Inferior parietal cortex (tissue), 1 donor: ENCODE data around the gene SLC25A33.
"Not testable (repeated sequence)": the region's sequence is repeated elsewhere in the genome, so short reads cannot be mapped to it uniquely, and the experiment has no call there.

Experiments
- DNase-seq: peaks from one replicate; pipeline ENCODE4 v3.0.0-alpha.2; 2016; ENCODE audit errors: extremely low spot score

SLC25A33 gene

DNA sequence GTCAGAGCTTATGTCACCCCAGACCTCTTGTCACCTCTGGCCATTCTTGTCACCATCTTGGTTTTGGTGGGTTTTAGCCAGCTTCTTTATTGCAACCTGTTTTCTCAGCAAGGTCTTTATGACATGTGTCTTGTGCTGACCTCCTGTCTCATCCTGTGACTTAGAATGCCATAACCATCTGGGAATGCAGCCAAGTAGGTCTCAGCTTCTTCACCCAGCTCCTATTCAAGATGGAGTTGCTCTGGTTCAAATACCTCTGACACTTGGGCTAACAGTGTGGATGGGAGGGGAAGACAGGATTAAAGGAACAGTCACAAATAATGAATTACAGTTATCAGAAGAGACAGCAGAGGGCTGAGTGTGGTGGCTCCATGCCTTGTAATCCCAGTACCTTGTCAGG lies 81.8 kb downstream of the SLC25A33 start:
- no peak for DNase-seq

DNA sequence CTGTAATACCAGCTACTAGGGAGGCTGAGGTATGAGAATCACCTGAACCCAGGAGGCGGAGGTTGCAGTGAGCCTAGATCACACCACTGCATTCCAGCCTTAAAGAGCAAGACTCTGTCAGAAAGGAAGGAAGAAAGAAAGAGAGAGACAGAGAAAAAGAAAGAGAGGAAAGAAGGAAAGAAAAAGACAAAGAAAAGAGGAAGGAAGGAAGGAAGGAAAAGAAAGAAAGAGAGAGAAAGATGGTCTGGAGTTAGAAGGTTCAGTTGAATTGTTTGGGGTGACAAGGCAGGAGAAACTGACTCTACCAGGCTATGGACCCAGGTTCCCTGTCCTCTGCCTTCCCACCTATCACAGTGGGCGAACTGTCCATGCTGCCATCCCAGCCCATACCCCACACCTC lies 84.8 kb downstream of the SLC25A33 start:
- no peak for DNase-seq

DNA sequence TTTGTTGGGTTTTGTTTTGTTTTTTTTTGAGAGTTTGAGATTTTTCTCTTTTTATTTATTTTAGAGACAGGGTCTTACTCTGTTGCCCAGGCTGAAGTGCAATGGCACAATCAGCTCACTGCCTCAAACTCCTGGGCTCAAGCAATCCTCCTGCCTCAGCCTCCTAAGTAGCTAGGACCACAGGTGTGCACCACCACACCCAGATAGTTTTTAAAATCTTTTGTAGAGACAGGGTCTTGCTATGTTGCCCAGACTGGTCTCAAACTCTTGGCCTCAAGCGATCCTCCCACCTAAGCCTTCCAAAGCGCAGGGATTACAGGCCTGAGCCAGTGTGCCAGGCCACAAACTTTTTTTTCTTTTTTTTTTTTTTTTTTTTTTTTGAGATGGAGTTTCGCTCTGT lies 85.8 kb downstream of the SLC25A33 start:
- not testable (repeated sequence) for DNase-seq

GRCh38 chr1:9626201-9626608 lies 86.9 kb downstream of the SLC25A33 start:
- no peak for DNase-seq

- no peak for DNase-seq
Observed at GRCh38 chr1:9628541-9629444, 89.5 kb downstream of the SLC25A33 start.

- DNase-seq, result no peak
Observed at GRCh38 chr1:9629445-9630201, 90.4 kb downstream of the SLC25A33 start.

GRCh38 chr1:9630331-9631111 lies 91.3 kb downstream of the SLC25A33 start:
- DNase-seq, result no peak

GRCh38 chr1:9631613-9632012 lies 92.3 kb downstream of the SLC25A33 start:
- DNase-seq, result no peak

DNA sequence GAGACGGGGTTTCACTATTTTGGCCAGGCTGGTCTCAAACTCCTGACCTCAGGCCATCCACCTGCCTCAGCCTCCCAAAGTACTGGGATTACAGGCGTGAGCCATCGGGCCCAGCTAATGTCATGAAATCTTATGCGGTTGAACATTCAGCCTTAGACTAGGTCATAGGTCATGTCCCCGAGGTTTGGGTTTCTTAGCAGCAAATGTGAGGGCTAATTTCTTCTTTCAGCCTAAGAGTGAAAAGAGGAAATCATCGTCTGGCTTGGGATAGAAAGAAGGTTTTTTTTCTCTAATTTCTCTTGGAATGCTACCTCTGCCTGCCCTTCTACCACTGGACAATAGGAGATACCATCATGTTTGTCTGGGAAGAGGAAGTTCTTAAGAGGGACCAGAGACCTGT lies 94.2 kb downstream of the SLC25A33 start:
- DNase-seq, result no peak

DNA sequence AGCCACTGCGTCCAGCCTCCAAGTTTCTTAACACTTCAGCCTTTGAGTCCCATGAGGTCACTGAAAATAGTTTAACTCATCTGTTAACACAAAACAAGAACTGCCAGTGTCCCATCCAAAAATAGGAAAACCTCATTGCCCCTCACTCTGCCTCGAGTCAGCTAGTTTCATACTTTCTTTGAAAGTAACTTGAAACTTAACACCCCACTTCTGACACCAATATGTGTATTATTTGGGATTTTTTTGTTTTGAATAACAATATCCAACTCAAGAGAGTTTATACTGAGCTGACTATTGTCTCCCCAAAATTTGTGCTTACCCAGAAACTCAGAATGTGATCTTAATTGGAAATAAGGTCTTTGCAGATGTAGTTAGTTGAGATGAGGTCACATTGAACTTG lies 95.3 kb downstream of the SLC25A33 start:
- DNase-seq, result no peak
